DMS53 (cell line): ENCODE results near the gene POFUT1.
"Not testable (repeated sequence)": the region's sequence is repeated elsewhere in the genome, so short reads cannot be mapped to it uniquely, and the experiment has no call there.

ENCODE experiments used
- DNase-seq: peaks from one replicate; lab custom pipeline; 2025; lab: John Stamatoyannopoulos, UW

Gene POFUT1

DNA sequence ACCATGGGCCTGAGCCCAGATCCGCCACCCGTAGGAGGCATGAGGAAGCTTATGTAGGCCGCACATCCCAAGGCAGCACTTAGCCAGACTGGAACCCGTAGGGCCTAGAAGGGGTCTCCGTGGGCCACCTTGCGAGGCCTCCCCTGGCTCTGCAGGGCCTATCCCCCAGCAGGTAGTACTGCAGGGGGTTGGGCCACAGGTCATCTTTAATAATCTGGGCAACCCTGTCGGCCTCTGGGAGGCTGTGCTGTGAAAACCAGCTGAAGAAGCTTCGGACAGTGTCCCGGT lies 18.6 kb upstream of the POFUT1 start:
- DNase-seq, result no peak

DNA sequence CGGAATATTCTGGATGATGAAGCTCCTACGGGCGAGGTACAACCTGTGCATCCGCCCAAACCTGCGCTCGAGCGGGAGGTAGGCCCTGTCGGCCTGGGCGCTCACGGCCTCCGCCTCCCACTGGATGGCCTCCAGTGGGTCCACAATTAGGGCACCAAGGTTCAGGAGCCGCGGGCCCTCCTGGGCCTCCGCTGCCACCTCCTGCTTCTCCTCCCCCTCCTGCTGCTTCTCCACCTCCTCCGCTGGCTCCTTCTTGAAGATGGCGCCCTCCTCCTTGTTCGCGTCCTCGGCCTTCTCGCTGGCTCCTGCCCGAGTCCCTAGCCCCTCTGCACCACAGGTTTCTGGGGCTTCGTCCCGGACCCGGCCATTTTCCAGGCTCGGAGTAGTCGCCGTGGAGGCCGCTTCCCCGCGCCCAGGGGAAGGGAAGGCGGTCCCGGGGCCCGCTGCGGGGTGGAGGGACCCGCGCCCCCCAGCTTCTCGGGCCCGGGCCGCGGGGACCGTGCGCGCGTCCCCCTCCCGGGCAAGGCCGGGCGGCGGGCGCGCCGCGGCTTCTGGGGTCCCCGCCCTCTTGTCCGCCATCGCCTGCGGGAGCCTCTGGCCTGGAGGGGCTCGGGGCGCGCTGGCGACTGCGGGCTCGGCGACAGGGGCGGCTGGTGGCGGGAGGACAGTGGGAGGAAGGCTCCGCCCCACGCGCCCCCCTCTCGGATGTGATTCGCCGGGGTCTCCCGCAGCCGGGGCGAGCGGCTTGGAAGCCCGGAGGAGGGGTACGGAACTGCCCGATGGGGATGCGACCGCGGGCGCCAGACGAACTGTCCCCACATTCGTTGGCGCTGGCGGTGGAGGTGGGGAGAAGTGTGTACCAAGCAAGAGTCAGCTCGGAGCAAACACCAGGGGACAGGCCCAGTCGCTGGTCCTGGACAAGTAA lies 17.7 kb upstream of the POFUT1 start:
- peak; percentile 46 for DNase-seq

DNA sequence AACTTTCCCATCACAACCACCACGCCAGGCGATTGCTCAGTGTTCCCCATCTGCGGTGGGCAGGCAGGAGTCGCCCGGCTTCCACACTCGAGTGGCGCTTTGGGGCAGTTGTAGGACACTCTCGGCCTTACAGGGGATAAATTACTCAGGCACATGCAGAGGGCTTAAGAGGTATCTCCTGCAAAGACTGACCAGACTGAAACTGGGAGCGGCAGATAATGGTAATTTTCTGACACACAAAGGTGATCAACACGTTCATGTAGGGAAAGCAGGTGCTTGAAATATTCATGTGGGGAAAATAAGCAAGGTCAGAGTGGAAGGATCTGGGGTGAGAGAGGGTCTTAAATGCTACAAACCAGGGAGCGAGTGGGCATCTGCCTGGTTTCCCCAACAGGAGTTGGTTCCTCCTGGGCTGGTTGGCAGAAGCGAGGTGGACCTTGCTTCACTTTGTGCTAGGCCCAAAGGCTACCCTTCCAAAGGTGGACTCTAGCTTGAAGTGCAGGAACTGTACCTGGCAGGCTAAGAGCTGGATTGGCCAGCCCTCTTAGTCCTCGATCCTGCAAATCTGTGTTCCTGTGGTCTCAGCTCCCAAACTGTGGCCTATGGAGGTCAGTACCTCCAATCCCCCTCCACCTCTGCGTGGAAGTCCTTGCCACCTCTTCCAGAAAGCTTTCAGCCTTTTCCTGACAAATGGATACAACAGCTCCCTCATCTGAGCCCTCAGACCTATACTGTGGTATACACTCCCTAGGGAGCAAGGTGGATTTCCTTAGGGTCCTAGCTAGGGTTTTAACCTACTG lies 16.9 kb upstream of the POFUT1 start:
- peak; percentile 54 for DNase-seq

DNA sequence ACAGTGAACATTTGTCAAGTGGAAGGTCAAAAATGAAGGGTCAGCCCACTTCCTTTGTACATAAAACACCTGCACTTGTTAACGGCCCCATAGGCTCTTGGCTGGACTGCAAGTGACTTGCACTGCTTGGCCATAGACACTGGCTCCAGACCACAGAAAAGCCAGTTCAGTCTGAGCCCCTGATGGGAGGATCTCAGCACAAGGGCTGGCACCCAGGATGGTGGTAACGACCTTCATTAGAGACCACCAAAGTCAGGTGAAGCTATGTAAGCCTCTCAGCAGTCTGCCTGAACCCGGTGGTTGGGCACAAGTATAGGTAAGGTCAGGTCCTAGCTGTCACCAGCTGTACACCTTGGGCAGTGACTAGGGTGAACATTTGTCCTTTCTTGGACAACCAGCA lies 16.3 kb upstream of the POFUT1 start:
- no peak for DNase-seq

DNA sequence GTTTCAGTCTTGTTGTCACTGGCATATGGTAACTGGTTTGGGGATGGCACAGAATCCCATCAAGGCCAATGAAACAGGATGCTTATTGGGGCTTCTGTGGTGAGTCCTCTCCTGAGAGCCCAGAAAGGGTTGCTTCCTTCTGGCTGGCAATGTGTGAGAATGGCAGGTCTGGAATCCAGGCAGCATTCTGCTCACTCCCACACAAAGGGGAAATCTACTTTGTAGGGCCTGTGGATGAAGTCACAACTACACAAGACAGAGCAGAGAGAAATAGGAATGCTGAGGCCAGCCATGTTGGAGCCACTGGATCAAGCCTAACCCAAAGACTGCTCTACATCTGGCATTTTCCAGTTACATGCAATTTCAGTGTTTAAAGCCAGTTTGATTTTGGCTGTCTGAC lies 15.8 kb upstream of the POFUT1 start:
- no peak for DNase-seq

DNA sequence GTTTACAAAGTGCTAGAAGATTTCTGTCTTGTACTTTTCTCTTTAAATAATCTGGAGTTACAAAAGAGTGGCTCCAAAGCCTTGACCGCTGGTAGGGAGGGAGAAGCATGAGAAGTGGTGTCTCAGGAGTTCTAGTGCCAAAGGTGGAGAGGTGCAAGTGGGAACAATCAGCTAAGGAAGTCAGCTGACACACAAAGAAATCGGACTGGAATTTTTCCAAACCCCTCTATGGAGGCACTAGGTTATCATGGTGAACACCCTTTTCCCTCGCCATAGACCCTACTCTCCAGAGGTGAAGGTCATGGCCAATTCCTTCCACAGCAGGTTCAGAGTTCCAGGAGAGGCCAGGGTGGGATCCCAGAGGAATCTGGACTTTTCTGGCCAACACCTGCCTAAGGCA lies 15.0 kb upstream of the POFUT1 start:
- no peak for DNase-seq

DNA sequence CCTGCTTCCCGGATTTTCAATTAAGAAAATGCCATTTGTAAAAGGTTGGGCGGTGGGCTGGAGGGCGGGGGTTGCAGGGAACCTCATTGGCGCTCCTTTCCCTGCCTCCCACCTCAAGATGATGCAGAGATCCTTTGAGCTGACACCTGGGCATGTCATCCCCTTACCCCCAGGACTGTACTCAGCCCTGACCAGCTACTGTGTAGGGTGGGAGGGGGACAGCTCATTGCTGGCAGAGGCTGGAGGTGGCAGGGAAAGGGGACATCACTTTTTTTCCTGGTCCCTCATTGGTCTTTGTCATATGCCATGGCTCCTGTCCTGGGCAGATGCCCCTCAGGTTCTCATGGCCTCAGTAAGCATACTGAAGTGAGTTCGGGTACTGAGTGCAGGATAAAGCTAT lies 14.3 kb upstream of the POFUT1 start:
- not testable (repeated sequence) for DNase-seq

DNA sequence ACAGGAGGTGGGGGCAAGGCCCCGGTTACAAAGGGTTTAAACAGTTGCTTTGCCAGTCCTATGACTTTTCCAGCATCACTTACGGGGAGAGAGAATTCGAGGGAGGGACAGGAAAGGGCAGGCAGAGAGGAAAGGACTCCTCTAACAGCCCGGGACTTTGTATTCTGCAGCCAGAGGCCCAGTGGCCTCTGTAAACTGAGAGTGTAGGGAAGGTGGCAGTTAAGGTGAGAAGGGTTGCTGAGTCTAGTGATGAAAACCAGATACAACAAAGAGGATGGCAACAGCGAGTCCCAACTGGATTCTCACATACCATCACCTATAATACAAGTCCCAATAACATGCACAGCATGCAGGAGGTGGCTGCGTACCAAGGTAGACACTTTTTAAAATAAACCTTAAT lies 13.7 kb upstream of the POFUT1 start:
- DNase-seq, result no peak

DNA sequence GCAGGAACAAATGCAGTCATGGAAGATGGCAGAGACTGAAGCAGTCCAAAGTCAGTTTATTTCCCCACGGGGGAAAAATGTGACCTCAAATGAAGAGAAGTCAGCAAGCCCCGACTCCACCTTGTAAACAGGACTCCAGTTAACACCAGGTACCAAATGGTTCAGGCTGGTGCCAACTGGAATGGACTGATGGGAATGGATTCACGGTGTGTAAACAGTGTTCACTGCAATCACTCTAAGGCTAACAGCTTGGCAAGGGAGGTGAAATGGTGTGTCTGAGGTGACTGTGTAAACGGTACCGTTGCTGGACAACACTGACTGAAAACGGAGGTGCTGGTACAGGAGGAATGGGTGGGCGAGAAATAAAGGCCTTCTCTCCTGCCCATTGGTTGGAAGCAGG lies 12.1 kb upstream of the POFUT1 start:
- DNase-seq, result peak; percentile 26

DNA sequence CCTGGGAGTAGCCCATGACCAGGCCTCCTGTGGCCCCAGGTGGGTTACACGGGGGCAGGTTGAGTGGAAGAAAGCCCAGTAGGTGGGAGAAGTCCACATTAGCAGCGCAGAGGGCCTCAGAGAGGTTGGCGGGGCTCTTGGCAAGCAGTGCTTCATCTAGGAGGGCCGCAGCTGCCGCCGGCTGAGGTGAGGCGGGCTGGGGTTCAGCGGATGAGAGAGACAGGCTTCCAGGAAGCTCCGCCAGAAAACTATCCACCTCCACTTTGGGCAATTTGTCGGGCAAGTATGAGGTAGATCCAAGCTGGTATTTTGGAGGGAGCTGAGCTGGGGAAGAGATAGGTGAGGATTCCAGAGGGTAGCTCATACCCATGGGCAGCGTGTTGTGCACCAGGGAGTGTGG lies 11.1 kb upstream of the POFUT1 start:
- not testable (repeated sequence) for DNase-seq

DNA sequence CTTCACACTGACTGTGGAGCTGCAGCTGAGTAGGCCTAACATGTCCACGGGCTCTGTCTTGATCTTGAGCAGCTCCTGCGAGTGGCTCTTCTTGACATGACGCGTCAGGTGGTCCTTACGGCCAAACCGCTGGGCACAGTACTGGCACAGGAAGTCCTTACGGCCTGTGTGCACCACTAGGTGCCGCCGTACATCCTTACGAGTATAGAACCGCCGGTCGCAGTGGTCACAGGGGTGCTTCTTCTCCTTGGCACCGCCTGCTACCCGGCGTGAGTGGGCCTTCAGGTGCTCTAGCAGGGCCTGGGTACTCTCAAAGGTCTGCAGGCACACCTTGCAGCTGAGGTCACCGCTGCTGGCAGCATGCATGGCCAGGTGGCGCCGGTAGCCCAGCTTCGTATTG lies 10.5 kb upstream of the POFUT1 start:
- DNase-seq, result peak; percentile 18

DNA sequence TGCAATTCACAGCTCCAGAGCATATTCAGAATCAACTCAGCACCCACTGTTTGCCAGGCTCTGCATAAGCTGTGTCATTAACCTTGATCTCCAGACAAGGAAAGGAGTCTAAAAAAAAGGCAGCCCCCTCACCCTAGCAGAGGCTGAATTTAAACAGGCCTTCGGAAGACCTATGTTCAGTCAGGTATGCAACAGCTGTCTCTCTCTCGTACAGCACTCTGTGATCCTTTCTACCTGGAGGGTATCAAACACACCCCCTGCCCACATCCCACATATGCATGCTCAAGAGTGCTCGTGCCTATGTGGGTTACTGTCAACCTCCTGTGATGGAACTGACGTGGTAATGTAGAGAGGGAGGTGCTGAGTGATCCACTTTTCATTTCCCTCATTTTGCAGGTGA lies 8.7 kb upstream of the POFUT1 start:
- no peak for DNase-seq

DNA sequence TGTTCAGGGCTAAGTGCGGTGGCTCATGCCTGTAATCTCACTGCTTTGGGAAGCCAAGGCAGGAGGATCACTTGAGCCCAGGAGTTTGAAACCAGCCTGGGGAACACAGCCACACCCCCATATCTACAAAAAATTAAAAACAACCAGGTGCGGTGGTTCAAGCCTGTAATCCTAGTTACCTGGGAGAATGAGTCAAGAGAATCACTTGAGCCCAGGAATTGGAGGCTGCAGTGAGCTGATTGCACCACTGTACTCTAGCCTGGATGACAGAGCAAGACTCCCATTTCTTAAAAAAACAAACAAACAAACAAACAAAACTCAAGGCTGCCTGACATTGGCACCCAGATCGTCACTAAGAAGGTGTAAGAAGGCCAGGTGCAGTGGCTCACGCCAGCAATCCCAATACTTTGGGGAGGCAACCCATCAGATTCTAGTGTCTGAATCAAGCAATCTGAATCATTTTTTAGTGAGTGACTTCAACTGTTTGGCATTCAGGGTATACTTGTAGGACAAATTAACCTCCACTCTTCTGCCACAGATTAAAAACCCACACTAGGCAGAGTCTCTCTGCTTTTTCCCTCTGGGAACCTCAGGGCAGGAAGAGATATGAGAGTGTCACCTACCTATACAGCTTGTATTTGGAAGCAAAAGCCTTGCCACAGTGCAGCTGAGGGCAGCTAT lies 6.2 kb upstream of the POFUT1 start:
- DNase-seq, result no peak

DNA sequence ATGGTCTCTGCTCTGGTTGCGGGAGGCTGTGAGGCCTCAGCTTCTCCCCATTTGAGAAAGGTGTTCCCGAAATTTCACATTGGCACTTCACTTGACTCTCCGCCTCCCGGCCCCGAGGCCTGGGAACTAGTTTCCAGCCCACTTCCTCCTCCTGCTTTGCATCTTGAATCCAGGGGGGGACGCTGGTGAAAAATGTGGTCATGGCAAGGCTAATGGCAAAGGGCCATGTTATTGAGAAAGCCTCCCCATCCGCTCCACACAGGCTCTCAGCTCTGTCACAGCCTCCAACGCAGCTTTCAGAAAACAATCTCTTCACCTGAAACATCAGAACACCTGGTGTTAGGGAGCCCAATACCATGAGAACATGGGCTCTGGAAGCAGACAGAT lies 5.7 kb upstream of the POFUT1 start:
- DNase-seq, result no peak

DNA sequence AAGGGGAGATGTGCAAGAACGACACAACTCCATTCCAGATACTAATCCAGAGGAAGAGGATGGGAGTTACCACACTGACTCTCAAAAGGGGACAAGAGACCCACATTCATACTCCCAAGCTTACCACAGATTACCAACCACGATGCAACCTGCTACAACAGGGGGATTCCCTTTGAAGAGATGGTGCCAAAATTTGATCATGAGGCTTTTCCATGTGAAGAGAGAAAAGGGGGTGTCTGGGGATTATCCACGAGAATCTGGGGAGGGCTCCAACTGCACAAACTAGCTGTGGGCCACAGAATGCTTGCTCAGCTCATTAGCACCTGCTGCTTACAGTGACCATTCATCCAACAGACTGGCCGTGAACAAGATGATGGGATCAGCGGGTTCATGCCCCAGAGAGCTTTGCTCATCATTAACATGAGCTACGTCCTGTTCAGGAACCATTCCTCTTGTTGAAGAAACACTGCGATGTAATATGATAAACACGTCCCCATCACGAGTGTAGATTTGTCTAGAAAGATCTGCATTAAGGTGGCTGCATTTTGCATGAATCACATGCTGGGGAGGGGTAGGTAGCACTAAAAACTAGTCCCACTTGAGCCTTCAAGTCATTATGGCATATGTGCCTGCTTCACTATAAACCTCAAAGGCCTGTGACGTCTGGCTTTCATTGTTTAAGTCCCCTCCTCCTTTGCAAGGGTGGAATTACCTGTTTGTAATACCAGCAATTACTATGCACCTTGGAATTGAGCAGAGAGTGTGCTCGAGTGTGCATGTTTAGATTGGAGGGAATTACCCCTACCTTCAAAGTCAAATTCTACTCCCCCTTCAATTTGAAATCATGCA lies 4.1 kb upstream of the POFUT1 start:
- no peak for DNase-seq

DNA sequence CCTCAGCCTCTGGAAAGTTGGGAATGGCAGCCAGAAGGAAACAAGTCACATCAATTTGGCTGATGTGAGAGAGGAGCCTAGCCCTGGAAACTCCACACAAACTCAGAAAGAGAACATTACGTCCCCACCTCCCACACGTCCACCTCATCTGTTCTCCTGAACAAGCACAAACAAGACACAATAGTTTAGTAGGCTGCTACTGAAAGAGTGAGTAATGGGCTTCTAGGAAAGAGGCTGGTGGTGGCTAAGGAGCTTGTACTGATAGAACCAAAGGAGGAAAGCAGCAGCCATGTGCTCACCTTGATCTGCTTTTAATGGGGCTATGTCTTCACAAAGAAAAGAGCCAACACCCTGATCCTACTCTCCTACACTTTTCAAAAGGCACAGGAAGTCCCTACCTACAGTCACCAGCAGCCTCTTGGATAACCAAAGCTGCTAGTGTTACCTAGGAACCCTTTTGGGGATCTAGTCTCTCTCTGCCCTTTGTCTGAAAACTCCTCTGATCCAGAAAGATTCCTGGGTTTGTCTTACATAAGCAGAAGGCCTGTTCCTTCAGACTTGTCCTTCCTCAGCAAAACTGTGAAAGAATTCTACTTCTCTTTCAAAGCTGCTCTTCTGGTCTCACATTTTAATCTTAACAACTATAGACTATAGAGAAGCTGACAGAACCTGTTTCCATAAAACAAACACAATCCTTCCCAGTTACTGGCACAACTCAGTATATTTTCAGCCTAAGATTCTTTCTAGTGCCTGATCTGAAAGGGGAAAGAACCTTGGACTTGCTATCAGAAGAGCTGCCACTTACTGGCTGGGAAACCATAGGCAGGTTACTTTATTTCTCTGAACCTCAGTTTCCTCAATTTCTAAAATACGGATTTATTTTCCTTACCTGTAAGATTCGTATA lies 3.2 kb upstream of the POFUT1 start:
- no peak for DNase-seq

DNA sequence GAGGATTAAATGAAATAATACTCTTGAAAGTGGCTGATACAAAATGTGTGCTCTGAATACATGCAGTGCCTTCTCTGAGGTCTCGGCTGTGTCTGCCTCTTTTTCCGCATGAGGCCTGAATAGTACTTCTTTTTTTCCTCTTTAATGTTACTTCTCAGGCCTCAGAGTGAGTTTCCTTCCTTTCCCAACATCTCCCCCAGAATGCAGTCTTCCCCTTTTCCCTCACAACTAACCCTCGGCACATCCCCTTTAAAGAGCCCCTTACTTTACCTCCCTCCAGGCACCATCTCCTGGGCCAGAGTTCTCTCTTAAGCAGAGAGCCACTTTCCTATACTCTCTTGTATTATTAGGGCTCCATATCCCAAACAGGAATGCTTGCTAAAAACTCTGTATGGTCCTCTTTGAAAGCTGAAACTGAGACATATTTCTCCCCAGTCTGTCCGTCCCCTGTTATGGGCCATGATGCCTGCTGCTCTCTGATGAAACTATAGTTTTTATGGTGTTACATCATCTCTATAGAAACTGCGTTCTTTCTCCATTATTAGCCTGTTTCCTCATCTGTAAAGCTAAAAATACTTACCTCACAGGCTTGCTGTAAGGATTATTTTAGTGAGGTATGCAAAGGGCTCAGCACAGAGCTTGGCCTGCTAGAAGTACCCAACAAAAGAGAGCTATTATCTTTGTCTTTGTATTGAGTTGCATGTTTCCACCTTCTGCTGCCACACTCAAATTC lies 2.4 kb upstream of the POFUT1 start:
- DNase-seq, result no peak

DNA sequence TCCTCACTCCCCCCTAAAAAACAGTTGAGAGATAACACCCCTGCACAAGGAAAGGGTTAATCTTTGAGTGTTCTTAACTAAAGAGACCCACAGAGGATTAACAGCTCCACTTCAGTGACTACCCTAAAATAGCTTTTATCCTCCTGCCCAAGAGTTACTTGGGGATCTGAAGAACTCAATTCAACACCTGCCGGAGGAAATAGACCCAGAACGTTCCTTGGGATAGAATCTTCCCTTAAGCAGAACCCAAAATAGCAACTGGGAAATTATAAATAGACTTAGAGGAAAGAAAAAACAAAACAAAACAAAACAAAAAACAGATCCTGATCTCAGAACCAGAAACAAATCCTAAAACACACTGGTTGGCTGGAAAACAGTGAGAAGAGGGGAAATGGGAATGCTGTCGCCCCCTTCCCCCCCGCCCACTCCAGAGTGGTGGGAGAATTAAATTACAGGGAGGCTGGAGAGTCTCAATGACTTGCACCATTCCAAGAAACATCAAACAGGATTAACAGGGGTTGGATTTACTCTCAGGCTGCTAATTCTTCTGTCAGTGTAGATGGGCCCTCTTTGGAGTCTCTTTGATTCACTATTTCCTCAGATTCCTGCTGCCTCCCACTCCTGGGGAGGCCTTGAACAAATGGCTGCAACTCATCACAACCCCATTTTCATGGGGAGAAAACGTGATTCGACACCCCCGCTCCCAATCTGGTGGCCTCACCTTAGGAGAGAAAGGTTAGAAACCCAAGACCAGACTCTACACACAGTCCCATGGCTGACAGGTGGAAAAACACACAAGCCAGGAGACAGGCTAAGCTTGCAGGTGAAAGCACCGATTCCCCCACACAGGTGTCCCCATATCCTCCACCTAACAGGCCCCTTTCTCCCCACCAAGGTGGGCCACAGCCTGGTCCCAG lies 1.6 kb upstream of the POFUT1 start:
- peak; percentile 25 for DNase-seq
